Measurements from ENCODE around the gene ZNF266. TPM values are rescaled to one million over a fixed set of nuclear protein-coding genes. Genes with fewer than 3 reads are reported as not detected.
A peak's percentile ranks its signal among the peaks of the same experiment; 100 is the strongest.

ZNF266 gene
- total and polyA plus RNA-seq, 2 donors (not counting 3 experiments of a cell fraction or from before 2014, with no cell fraction given): 16.7 TPM

- CTCF ChIA-PET: interaction anchor here (2.1 kb wide), 1 partner anchor 231 kb away, joined by 8 read pairs; no protein-coding TSS in a partner anchor
- H3K4me3 ChIP-seq (replicated peaks in 1 of 3; ENCODE audit: insufficient read depth in 1 of 3, low read depth in 1 of 3, low read length in 3 of 3): peak overlapping the region in 1 of 3 experiments; percentile 82
- peak overlapping the region; percentile 63 for H3K4me2 ChIP-seq (ENCODE audit: insufficient read depth, low read length)
- H3K9me3 ChIP-seq (replicated peaks; ENCODE audit: control insufficient read depth, insufficient read depth, low read length): no peaks in the 10 kb centered on the region
- intact Hi-C loops (cut with micrococcal nuclease) (loop anchor here (5.0 kb wide), 1 partner anchor 146 kb away; the partner anchor contains the start of gene ZNF121), dilution Hi-C loops (cut with MboI; ENCODE audit: extremely low pct_ligation_motif_present, low sequenced_read_pairs) (no loop called here)
- no peak overlapping the region for H3K27ac ChIP-seq (ENCODE audit: insufficient read depth, low read depth, low read length)
- peaks cover 13% of the 10 kb centered on the region for H3K4me1 ChIP-seq (ENCODE audit: control insufficient read depth, extremely low read depth, insufficient read depth, low read length)
- DNase-seq (ENCODE audit: low read depth, low spot score) (no peak), FAIRE-seq (no peak)
- TF ChIP-seq JUN (IDR thresholded peaks at IDR 0.05; ENCODE audit: borderline replicate concordance, insufficient read depth, insufficient read length, low read depth): no peak
- no peak for TF ChIP-seq MYC (IDR thresholded peaks at IDR 0.05; ENCODE audit: low read depth, low read length)
- TF ChIP-seq POLR2A (IDR thresholded peaks at IDR 0.05; ENCODE audit: low read depth, low read length): no peak
- no peak for TF ChIP-seq POLR2AphosphoS5 (IDR thresholded peaks at IDR 0.05; ENCODE audit: insufficient read depth, low read depth, low read length)
- no peak for TF ChIP-seq GATA2 (IDR thresholded peaks at IDR 0.05; ENCODE audit: insufficient read depth, insufficient read length, low read depth, low read length)
- TF ChIP-seq MAX (IDR thresholded peaks at IDR 0.05; ENCODE audit: insufficient read depth, insufficient read length): no peak
- no peak overlapping the region for H3K9ac ChIP-seq (replicated peaks; ENCODE audit: extremely low read depth, insufficient read depth, low read length)
- H3K79me2 ChIP-seq (ENCODE audit: control insufficient read depth, insufficient read depth, low read length): peaks cover 2% of the 10 kb centered on the region
- H3K27me3 ChIP-seq (ENCODE audit: control insufficient read depth in 2 of 2, insufficient read depth in 2 of 2, low read length in 2 of 2): no peaks in the 10 kb centered on the region
- no peaks in the 10 kb centered on the region for H3K36me3 ChIP-seq (ENCODE audit: control insufficient read depth in 2 of 2, extremely low read depth in 1 of 2, insufficient read depth in 2 of 2, low read length in 2 of 2)
- H4K20me1 ChIP-seq (replicated peaks; ENCODE audit: control insufficient read depth, extremely low read depth, insufficient read depth, low read length): no peaks in the 10 kb centered on the region
- BruUV-seq (replicated peaks): no TSS peak
- peak overlapping the region; percentile 86 for H2AFZ ChIP-seq (ENCODE audit: low read depth, low read length)
- H3K9me1 ChIP-seq (replicated peaks; ENCODE audit: control insufficient read depth, extremely low read depth, insufficient read depth, low read length): no peaks in the 10 kb centered on the region
- POLR2A ChIA-PET: no interaction called here
Observed at GRCh38 chr19:9436358-9436757, 985 bp upstream of the ZNF266 start.

GRCh38 chr19:9431475-9431874 lies 3.9 kb downstream of the ZNF266 start:
- intact Hi-C loops (cut with micrococcal nuclease): loop anchor here (1.0 kb wide), 2 partner anchors 226 to 295 kb away; no protein-coding TSS in a partner anchor
- dilution Hi-C loops (cut with MboI; ENCODE audit: extremely low pct_ligation_motif_present, low sequenced_read_pairs): no loop called here
- POLR2A ChIA-PET: no interaction called here

More at GRCh38 chr19:9431475-9431874, 3.9 kb downstream of the ZNF266 start:
- Histone ChIP-seq H4K20me1 (replicated peaks; ENCODE audit: control insufficient read depth, extremely low read depth, insufficient read depth, low read length) (no peaks in the 10 kb centered on the region), H3K4me3 (replicated peaks in 1 of 3; ENCODE audit: insufficient read depth in 1 of 3, low read depth in 1 of 3, low read length in 3 of 3) (no peak overlapping the region), H3K9me3 (replicated peaks; ENCODE audit: control insufficient read depth, insufficient read depth, low read length) (no peaks in the 10 kb centered on the region), H3K36me3 (ENCODE audit: control insufficient read depth in 2 of 2, extremely low read depth in 1 of 2, insufficient read depth in 2 of 2, low read length in 2 of 2) (peaks cover 0 to 4% of the 10 kb centered on the region in 2 experiments), H3K27ac (ENCODE audit: insufficient read depth, low read depth, low read length) (no peak overlapping the region), H3K4me2 (ENCODE audit: insufficient read depth, low read length) (no peak overlapping the region), H3K79me2 (ENCODE audit: control insufficient read depth, insufficient read depth, low read length) (peaks cover 2% of the 10 kb centered on the region), H3K9me1 (replicated peaks; ENCODE audit: control insufficient read depth, extremely low read depth, insufficient read depth, low read length) (no peaks in the 10 kb centered on the region), H3K9ac (replicated peaks; ENCODE audit: extremely low read depth, insufficient read depth, low read length) (no peak overlapping the region), H2AFZ (ENCODE audit: low read depth, low read length) (no peak overlapping the region), H3K27me3 (ENCODE audit: control insufficient read depth in 2 of 2, insufficient read depth in 2 of 2, low read length in 2 of 2) (no peaks in the 10 kb centered on the region), H3K4me1 (ENCODE audit: control insufficient read depth, extremely low read depth, insufficient read depth, low read length) (peaks cover 13% of the 10 kb centered on the region)
- TF ChIP-seq CTCF (IDR thresholded peaks at IDR 0.05; ENCODE audit: extremely low read depth in 1 of 2, insufficient read depth in 1 of 2, low read depth in 1 of 2, low read length in 2 of 2) (peak; percentile 32 to 49), POLR2AphosphoS5 (IDR thresholded peaks at IDR 0.05; ENCODE audit: insufficient read depth, low read depth, low read length) (no peak)
- DNase-seq (ENCODE audit: low read depth, low spot score) (no peak), FAIRE-seq (peak; percentile 49)
- CTCF ChIA-PET: interaction anchor here (1.2 kb wide), 1 partner anchor 226 kb away, joined by 3 read pairs; no protein-coding TSS in a partner anchor
- no TSS peak for BruUV-seq (replicated peaks)

Data from endothelial cell of umbilical vein (primary cell).